ENCODE measurements around the gene CDH18.

The CDH18 gene

GRCh38 chr5:19987612-19988361 is at the start of gene CDH18:
TSS of gene CDH18 (minus strand) at chr5:19988200. CDS start at chr5:19838986, 149,214 bp downstream.
- no peak for DNase-seq (ENCODE audit: low read depth)

GRCh38 chr5:20034717-20035116 is 46.7 kb upstream of the CDH18 start:
- no peak for DNase-seq (ENCODE audit: low read depth)

- DNase-seq (ENCODE audit: low read depth) = no peak
Measured at GRCh38 chr5:20033881-20034280, 45.9 kb upstream of the CDH18 start.

- no peak for DNase-seq (ENCODE audit: low read depth)
Measured at GRCh38 chr5:20032896-20033295, 44.9 kb upstream of the CDH18 start.

- no peak for DNase-seq (ENCODE audit: low read depth)
Measured at GRCh38 chr5:20030125-20030524, 42.1 kb upstream of the CDH18 start.

GRCh38 chr5:20029266-20029665 is 41.3 kb upstream of the CDH18 start:
- DNase-seq (ENCODE audit: low read depth) = no peak

- no peak for DNase-seq (ENCODE audit: low read depth)
Measured at GRCh38 chr5:20028506-20028905, 40.5 kb upstream of the CDH18 start.

GRCh38 chr5:20023686-20024180 is 35.7 kb upstream of the CDH18 start:
- DNase-seq (ENCODE audit: low read depth) = no peak

- no peak for DNase-seq (ENCODE audit: low read depth)
Measured at GRCh38 chr5:20020247-20020646, 32.2 kb upstream of the CDH18 start.

GRCh38 chr5:20017021-20017420 is 29.0 kb upstream of the CDH18 start:
- DNase-seq (ENCODE audit: low read depth) = no peak

GRCh38 chr5:20000416-20000815 is 12.4 kb upstream of the CDH18 start:
- no peak for DNase-seq (ENCODE audit: low read depth)

- DNase-seq (ENCODE audit: low read depth) = no peak
Measured at GRCh38 chr5:19988457-19988856, 457 bp upstream of the CDH18 start.

- no peak for DNase-seq (ENCODE audit: low read depth)
Measured at GRCh38 chr5:19986806-19987205, 1.2 kb downstream of the CDH18 start.

- no peak for DNase-seq (ENCODE audit: low read depth)
Measured at GRCh38 chr5:19986031-19986619, 1.9 kb downstream of the CDH18 start.

- DNase-seq (ENCODE audit: low read depth) = no peak
Measured at GRCh38 chr5:19978476-19978875, 9.5 kb downstream of the CDH18 start.

- DNase-seq (ENCODE audit: low read depth) = no peak
Measured at GRCh38 chr5:19977099-19977498, 10.9 kb downstream of the CDH18 start.

- DNase-seq (ENCODE audit: low read depth) = no peak
Measured at GRCh38 chr5:19975795-19976194, 12.2 kb downstream of the CDH18 start.

- no peak for DNase-seq (ENCODE audit: low read depth)
Measured at GRCh38 chr5:19960451-19960850, 27.5 kb downstream of the CDH18 start.

GRCh38 chr5:19959830-19960384 is 28.1 kb downstream of the CDH18 start:
- DNase-seq (ENCODE audit: low read depth) = no peak

GRCh38 chr5:19950897-19951296 is 37.1 kb downstream of the CDH18 start:
- DNase-seq (ENCODE audit: low read depth) = no peak

- no peak for DNase-seq (ENCODE audit: low read depth)
Measured at GRCh38 chr5:19940192-19940591, 47.8 kb downstream of the CDH18 start.

- DNase-seq (ENCODE audit: low read depth) = no peak
Measured at GRCh38 chr5:19930451-19930850, 57.5 kb downstream of the CDH18 start.
